B cell (primary cell): ENCODE data around the gene XRRA1. TPM values are rescaled to one million over a fixed set of nuclear protein-coding genes. Genes with fewer than 3 reads are reported as not detected.

ENCODE experiments used
- ATAC-seq: fragments of 200-7000 bp; cut with Tn5 transposase; one replicate; pipeline ENCODE4 v1.10.0; 2021; ENCODE audit warnings: low read depth, mild to moderate bottlenecking, moderate number of reproducible peaks, moderate library complexity
- CTCF ChIA-PET: fragments of 350-600 bp; sonication (Branson Sonifier 250); formaldehyde crosslinking; loops from one replicate; lab custom pipeline; 2021; ENCODE audit warnings: antibody characterized with exemption, inconsistent platforms; lab: Charles Lee
- POLR2A ChIA-PET: fragments of 350-600 bp; sonication (Branson Sonifier 250); formaldehyde crosslinking; loops from one replicate; lab custom pipeline; 2021; ENCODE audit warnings: antibody characterized with exemption; lab: Charles Lee
- DNase-seq: peaks from one replicate; pipeline ENCODE4 v3.0.0; 2013
- H2AFZ ChIP-seq: 2 replicates; pipeline ENCODE4 v1.6.1; 2012; ENCODE audit warnings: mild to moderate bottlenecking, low read depth, low read length; ENCODE audit not compliant: insufficient read depth, poor library complexity, severe bottlenecking
- H3K27ac ChIP-seq, 2 donors: 1 replicate in 1 of 2; 2 replicates in 1 of 2; pipeline ENCODE4 v1.5.1; 2012 to 2013; ENCODE audit warnings: low read length in 2 of 2, mild to moderate bottlenecking in 2 of 2, moderate library complexity in 1 of 2
- H3K27me3 ChIP-seq, 4 experiments: fragments of 200-600 bp in 1 of 4; sonication (generic) in 1 of 4; replicated peaks in 1 of 4; 1 replicate in 2 of 4; 2 replicates in 2 of 4; pipeline versions ENCODE4 v1.6.1 to v1.7.0; 2013 to 2016; ENCODE audit warnings: low read length in 3 of 4, mild to moderate bottlenecking in 2 of 4, mixed read lengths in 1 of 4, moderate library complexity in 1 of 4; ENCODE audit not compliant: insufficient read depth in 4 of 4, control insufficient read depth in 3 of 4; ENCODE audit errors: control extremely low read depth in 1 of 4
- H3K36me3 ChIP-seq, 2 experiments: replicated peaks in 1 of 2; 1 replicate in 1 of 2; 2 replicates in 1 of 2; pipeline versions ENCODE4 v1.6.1 to v1.7.1; 2013; ENCODE audit warnings: low read length in 1 of 2; ENCODE audit not compliant: insufficient read depth in 2 of 2, control insufficient read depth in 1 of 2; ENCODE audit errors: control extremely low read depth in 1 of 2, extremely low read depth in 1 of 2
- H3K4me1 ChIP-seq, 2 donors: fragments of 200-600 bp in 1 of 2; sonication (generic) in 1 of 2; 1 replicate in 1 of 2; 2 replicates in 1 of 2; pipeline versions ENCODE4 v1.5.1 to v1.6.1; 2013 to 2017; ENCODE audit warnings: low read length in 2 of 2; ENCODE audit not compliant: control insufficient read depth in 2 of 2, insufficient read depth in 2 of 2
- H3K4me2 ChIP-seq: replicated peaks from 2 replicates; pipeline ENCODE3; 2012; ENCODE audit warnings: mild to moderate bottlenecking, low read depth, low read length; ENCODE audit not compliant: poor library complexity, severe bottlenecking
- H3K4me3 ChIP-seq, 5 experiments: fragments of 200-600 bp in 1 of 5; sonication (generic) in 1 of 5; 1 replicate in 3 of 5; 2 replicates in 2 of 5; pipeline versions ENCODE4 v1.5.1 to v1.7.0; 2011 to 2016; ENCODE audit warnings: low read length in 4 of 5, mild to moderate bottlenecking in 4 of 5, low read depth in 2 of 5, control low read depth in 1 of 5, moderate library complexity in 1 of 5; ENCODE audit not compliant: insufficient read depth in 1 of 5; ENCODE audit errors: control extremely low read depth in 1 of 5, extremely low read depth in 1 of 5
- H3K79me2 ChIP-seq: fragments of 200-600 bp; sonication (generic); one replicate; pipeline ENCODE4 v1.6.0; 2016; ENCODE audit warnings: low read length; ENCODE audit not compliant: control insufficient read depth, insufficient read depth
- H3K9ac ChIP-seq: fragments of 200-600 bp; sonication (generic); 2 replicates; pipeline ENCODE4 v1.6.1; 2017; ENCODE audit warnings: mild to moderate bottlenecking, low read length, moderate library complexity
- H3K9me3 ChIP-seq, 3 donors: one replicate each; pipeline versions ENCODE4 v1.6.1 to v1.7.1; 2013; ENCODE audit warnings: low read length in 2 of 3; ENCODE audit not compliant: control insufficient read depth in 2 of 3, insufficient read depth in 1 of 3; ENCODE audit errors: control extremely low read depth in 1 of 3
- H4K20me1 ChIP-seq: 2 replicates; pipeline ENCODE4 v1.6.0; 2012; ENCODE audit warnings: mild to moderate bottlenecking, low read length; ENCODE audit not compliant: insufficient read depth, control insufficient read depth, poor library complexity, severe bottlenecking
- H3K27ac Mint-ChIP-seq: one replicate; pipeline ENCODE4 v1.8.0; 2021; ENCODE audit warnings: mixed read lengths
- H3K27me3 Mint-ChIP-seq: one replicate; pipeline ENCODE4 v1.8.0; 2021; ENCODE audit warnings: mixed read lengths
- H3K4me1 Mint-ChIP-seq: one replicate; pipeline ENCODE4 v1.8.0; 2021; ENCODE audit warnings: mixed read lengths
- H3K4me3 Mint-ChIP-seq: one replicate; pipeline ENCODE4 v1.8.0; 2021; ENCODE audit warnings: mixed read lengths
- H3K9me3 Mint-ChIP-seq: one replicate; pipeline ENCODE4 v1.8.0; 2022; ENCODE audit warnings: mixed read lengths; ENCODE audit not compliant: insufficient read depth
- CTCF ChIP-seq: fragments of 200-600 bp; IDR thresholded peaks from one replicate; pipeline ENCODE4 v1.8.0; 2022; ENCODE audit warnings: antibody characterized with exemption, mild to moderate bottlenecking
- EZH2 ChIP-seq: IDR thresholded peaks from 2 replicates; pipeline ENCODE4 v1.6.1; 2012; ENCODE audit warnings: borderline replicate concordance, low read depth, mild to moderate bottlenecking, moderate library complexity, low read length; ENCODE audit not compliant: insufficient read depth, poor library complexity, severe bottlenecking
- WGBS: methylation state at CpG from one replicate; pipeline ENCODE4 v1.1.5; 2013; ENCODE audit warnings: missing lambda C conversion rate; ENCODE audit not compliant: insufficient coverage; 5-methylcytosine and 5-hydroxymethylcytosine counted together
- intact Hi-C: fragments of 100-400 bp; cut with micrococcal nuclease; formaldehyde crosslinking; loops from one replicate; pipeline ENCODE4 v1.10.0; 2022
- polyA plus RNA-seq: library from polyadenylated mRNA; depleted of rRNA; stranded (reverse); fragments of >200 nt; gene quantifications from 2 replicates; pipeline ENCODE4 v1.2.3, GENCODE V29; 2012
- total RNA-seq, 2 donors: library from RNA; stranded (reverse); fragments of 120-200 nt in 1 of 2; gene quantifications; 1 replicate in 1 of 2; 2 replicates in 1 of 2; pipeline versions ENCODE4 v1.2.3 to v1.2.4, GENCODE V29; 2013 to 2022

Gene XRRA1
- total and polyA plus RNA-seq, 2 donors (not counting 1 experiment from before 2014, with no cell fraction given) = 6.9 to 80.8 TPM

GRCh38 chr11:74909812-74910211, 39.1 kb downstream of the XRRA1 start:
- H3K27ac ChIP-seq = peak overlapping the region; percentile 21 to 70
- no peaks in the 10 kb centered on the region for H3K27me3 Mint-ChIP-seq
- H3K9me3 Mint-ChIP-seq = no peaks in the 10 kb centered on the region
- POLR2A ChIA-PET = no interaction called here
- no peak for TF ChIP-seq CTCF
- no peak overlapping the region for H3K4me2 ChIP-seq
- H3K9ac ChIP-seq = peak overlapping the region; percentile 34
- no peaks in the 10 kb centered on the region for H4K20me1 ChIP-seq
- peaks cover 14 to 16% of the 10 kb centered on the region in 2 donors for H3K4me1 ChIP-seq
- H3K9me3 ChIP-seq = no peaks in the 10 kb centered on the region
- peaks cover 28% of the 10 kb centered on the region for H3K4me1 Mint-ChIP-seq
- 100% methylated on average over 1 of the region's 4 CpGs for WGBS
- no peaks in the 10 kb centered on the region for H3K79me2 ChIP-seq
- no peaks in the 10 kb centered on the region for H3K27me3 ChIP-seq
- H3K36me3 ChIP-seq = peaks cover 5 to 7% of the 10 kb centered on the region in 2 experiments
- H3K4me3 ChIP-seq = no peak overlapping the region
- H2AFZ ChIP-seq = no peak overlapping the region
- CTCF ChIA-PET = interaction anchor here (0.6 to 3.3 kb wide), 3 partner anchors 20 to 122 kb away, joined by 3 to 14 read pairs (median 9); no protein-coding TSS in a partner anchor
- intact Hi-C loops = no loop called here
- DNase-seq (no peak), ATAC-seq (no peak)
- H3K4me3 Mint-ChIP-seq = peak overlapping the region; percentile 40
- H3K27ac Mint-ChIP-seq = peak overlapping the region; percentile 29

DNA sequence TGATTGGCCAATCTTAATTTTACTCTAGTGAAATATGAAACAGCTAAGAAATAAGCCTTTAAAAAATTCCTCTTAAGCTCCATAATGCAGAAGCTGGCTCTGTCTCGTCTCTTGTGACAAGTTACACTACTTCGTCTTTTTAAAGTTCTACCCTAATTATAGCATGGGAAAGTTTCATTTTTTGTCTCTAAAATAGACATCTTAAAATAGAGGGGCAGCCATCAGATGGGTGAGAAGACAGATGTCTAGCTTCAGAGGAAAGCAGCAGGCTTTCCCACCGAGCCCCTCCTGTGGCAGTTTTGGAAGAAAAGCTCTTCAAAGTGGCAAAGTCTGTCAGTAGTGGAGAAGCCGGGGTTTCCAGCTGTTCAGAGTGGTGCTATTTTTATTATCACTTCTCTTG, 39.5 kb downstream of the XRRA1 start:
- peak overlapping the region; percentile 40 for H3K4me3 Mint-ChIP-seq
- Histone ChIP-seq H3K27ac (peak overlapping the region; percentile 21 to 70), H4K20me1 (no peaks in the 10 kb centered on the region), H3K36me3 (peaks cover 5 to 7% of the 10 kb centered on the region in 2 experiments), H3K4me3 (no peak overlapping the region), H3K9ac (peak overlapping the region; percentile 34), H3K79me2 (no peaks in the 10 kb centered on the region), H3K4me2 (peak overlapping the region; percentile 43), H3K4me1 (peaks cover 14 to 16% of the 10 kb centered on the region in 2 donors), H2AFZ (no peak overlapping the region), H3K27me3 (no peaks in the 10 kb centered on the region), H3K9me3 (no peaks in the 10 kb centered on the region)
- TF ChIP-seq EZH2 (no peak), CTCF (no peak)
- intact Hi-C loops = no loop called here
- ATAC-seq (no peak), DNase-seq (no peak)
- H3K27ac Mint-ChIP-seq = peak overlapping the region; percentile 60
- POLR2A ChIA-PET = no interaction called here
- no peaks in the 10 kb centered on the region for H3K27me3 Mint-ChIP-seq
- CTCF ChIA-PET = interaction anchor here (0.6 to 3.3 kb wide), 4 partner anchors 20 to 989 kb away, joined by 3 to 14 read pairs (median 6); no protein-coding TSS in a partner anchor
- no peaks in the 10 kb centered on the region for H3K9me3 Mint-ChIP-seq
- no CpG with 5 or more reads among the region's 4 CpGs for WGBS
- H3K4me1 Mint-ChIP-seq = peaks cover 28% of the 10 kb centered on the region
